Measurements from ENCODE around the gene KLK3.
A peak's percentile ranks its signal among the peaks of the same experiment; 100 is the strongest.

Gene KLK3

DNA sequence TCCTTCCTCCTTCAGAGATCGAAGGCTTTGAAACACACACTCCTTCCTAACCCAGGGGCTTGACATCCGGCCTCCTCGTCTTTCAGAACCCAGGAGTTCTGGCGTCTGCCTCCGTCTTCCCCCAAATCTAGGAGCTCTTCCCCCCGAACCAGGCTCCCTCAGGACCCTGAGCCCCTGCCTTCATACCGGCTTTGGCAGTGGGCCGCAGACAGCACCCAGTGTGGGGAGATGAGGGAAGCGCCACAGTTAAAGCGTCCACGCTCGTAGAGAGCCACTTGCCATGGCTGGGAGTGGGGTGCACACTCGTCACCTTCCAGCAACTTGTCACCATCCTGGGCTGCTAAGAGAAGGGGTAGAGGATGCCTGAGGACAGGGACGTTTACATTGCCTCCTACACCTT is 27.2 kb upstream of the KLK3 start:
- Histone ChIP-seq H3K9ac (no peak overlapping the region), H3K27ac (no peak overlapping the region), H3K36me3 (no peaks in the 10 kb centered on the region), H3K9me3 (replicated peaks in 1 of 11) (peaks cover 8 to 16% (median 12%) of the 10 kb centered on the region in 11 experiments; a peak in 20 of 22 replicates), H3K4me2 (no peak overlapping the region), H3K4me1 (peaks cover 15 to 33% (median 21%) of the 10 kb centered on the region in 10 experiments; a peak in 19 of 20 replicates), H4K20me1 (no peaks in the 10 kb centered on the region), H3K27me3 (no peaks in the 10 kb centered on the region), H3K4me3 (no peak overlapping the region)
- no peak for TF ChIP-seq Cebpa-rat (IDR thresholded peaks at IDR 0.05)

DNA sequence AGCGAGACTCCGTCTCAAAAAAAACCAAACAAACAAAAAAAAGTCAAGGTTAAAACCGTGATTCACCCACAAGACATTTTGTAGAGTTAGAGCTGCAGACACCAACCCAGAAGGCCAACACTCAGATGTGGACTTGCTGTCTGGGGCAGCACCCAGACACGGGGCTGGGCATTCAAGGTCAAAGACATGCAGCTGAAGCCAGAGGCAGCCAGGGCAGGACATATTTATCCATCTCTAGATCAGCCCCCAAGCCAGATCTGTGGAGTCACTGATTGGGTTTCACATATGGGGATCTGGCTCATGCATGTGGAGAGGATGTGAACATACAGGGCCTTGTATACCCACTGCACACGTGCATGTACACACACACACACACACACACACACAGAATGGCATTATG is 24.9 kb upstream of the KLK3 start:
- no peak for TF ChIP-seq Cebpa-rat (IDR thresholded peaks at IDR 0.05)
- Histone ChIP-seq H3K36me3 (no peaks in the 10 kb centered on the region), H3K27ac (no peak overlapping the region), H3K4me3 (no peak overlapping the region), H3K9me3 (replicated peaks in 1 of 11) (peaks cover 8 to 16% (median 12%) of the 10 kb centered on the region in 11 experiments; a peak in 20 of 22 replicates), H4K20me1 (no peaks in the 10 kb centered on the region), H3K9ac (no peak overlapping the region), H3K27me3 (peaks cover 0 to 2% (median 0%) of the 10 kb centered on the region in 11 experiments; a peak in 3 of 22 replicates), H3K4me2 (peak overlapping the region in 4 of 11 experiments; percentile 1 to 30 (median 18); a peak in 4 of 22 replicates), H3K4me1 (peaks cover 0 to 18% (median 3%) of the 10 kb centered on the region in 10 experiments; a peak in 13 of 20 replicates)

DNA sequence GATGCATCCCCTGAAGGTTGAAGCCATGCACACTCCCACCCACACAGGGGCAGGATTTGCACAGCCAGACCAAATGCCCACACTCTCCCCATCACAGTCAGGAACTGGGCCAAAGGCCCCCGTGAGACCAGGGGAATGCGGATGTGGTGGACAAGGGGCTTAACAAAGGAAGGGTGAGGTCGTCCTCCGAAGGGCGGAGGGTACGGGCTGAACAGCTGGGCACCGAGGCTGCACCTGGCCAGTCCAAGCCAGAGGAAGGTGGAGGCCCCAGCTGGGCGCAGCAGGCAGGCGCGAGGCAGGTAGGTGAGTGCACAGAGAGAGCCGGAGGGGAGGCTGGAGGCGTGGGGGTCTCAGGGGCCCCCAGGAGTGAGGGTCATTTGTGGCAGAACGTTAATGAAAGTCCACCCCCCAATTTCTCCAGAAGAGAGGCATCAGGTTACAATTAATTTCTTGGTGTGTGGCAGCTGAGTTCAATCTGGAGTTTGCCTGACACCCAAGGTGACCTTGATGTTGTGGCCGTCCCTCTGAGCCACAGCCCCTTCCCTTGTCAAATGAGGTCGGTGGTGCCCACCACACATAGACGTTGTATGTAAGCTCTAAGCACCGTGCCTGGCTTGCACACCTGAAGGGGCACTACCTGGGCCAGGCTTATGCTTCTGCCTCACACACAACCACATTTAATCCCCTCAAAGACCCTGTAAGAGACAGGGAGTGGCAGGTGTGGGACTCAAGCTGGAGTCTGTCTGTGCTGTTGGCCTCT is 24.3 kb upstream of the KLK3 start:
- Histone ChIP-seq H3K27ac (no peak overlapping the region), H4K20me1 (no peaks in the 10 kb centered on the region), H3K4me2 (peak overlapping the region in 5 of 11 experiments; percentile 1 to 34 (median 21); a peak in 5 of 22 replicates), H3K4me3 (no peak overlapping the region), H3K4me1 (peaks cover 5 to 24% (median 10%) of the 10 kb centered on the region in 10 experiments; a peak in 19 of 20 replicates), H3K27me3 (peaks cover 0 to 8% (median 0%) of the 10 kb centered on the region in 11 experiments; a peak in 4 of 22 replicates), H3K36me3 (no peaks in the 10 kb centered on the region), H3K9me3 (replicated peaks in 1 of 11) (peaks cover 8 to 16% (median 12%) of the 10 kb centered on the region in 11 experiments; a peak in 20 of 22 replicates), H3K9ac (no peak overlapping the region)
- no peak for TF ChIP-seq Cebpa-rat (IDR thresholded peaks at IDR 0.05)

DNA sequence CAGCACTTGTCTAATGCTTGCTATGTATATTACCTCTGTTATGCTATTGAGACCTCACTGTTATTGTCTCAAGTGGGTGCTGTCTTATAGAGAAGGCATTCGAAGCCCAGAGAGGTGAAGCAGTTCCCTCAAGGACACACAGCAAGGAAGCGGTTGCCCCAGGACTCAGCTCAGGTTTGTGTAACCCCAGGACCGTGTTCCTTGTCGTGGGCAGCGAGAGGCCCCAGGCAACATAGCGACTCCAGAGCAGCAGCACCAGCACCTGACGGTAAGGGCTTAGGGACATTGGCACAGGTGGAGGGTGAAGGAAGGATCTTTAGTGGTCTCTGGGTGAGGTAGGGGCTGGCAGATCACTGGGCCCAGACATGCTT is 23.7 kb upstream of the KLK3 start:
- Histone ChIP-seq H3K36me3 (no peaks in the 10 kb centered on the region), H3K27ac (no peak overlapping the region), H3K9ac (no peak overlapping the region), H3K4me3 (no peak overlapping the region), H3K27me3 (peaks cover 0 to 8% (median 0%) of the 10 kb centered on the region in 11 experiments; a peak in 5 of 22 replicates), H3K4me1 (peaks cover 7 to 24% (median 13%) of the 10 kb centered on the region in 10 experiments; a peak in 19 of 20 replicates), H3K4me2 (no peak overlapping the region), H3K9me3 (replicated peaks in 1 of 11) (peaks cover 8 to 15% (median 12%) of the 10 kb centered on the region in 11 experiments; a peak in 20 of 22 replicates), H4K20me1 (no peaks in the 10 kb centered on the region)
- no peak for TF ChIP-seq Cebpa-rat (IDR thresholded peaks at IDR 0.05)

DNA sequence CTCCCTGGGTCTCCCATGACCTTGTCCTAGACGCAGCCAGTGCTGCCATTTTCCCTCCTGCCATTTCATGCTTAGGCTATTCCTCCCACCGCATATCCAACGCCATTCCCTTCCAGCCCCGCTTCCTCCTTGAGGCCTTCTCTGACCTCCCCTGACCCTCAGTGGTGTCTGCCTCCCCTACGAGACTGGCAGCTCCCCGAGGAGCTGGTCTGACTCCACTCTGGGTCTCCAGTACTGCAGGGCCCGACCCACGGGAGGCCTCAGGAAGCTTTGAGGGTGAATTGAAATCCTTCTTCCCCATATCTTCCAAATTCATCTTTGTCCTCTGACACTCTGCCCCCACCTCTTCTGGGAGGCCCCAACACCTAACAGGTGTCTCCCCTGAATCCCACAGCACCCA is 22.0 kb upstream of the KLK3 start:
- H3K36me3 ChIP-seq = no peaks in the 10 kb centered on the region
- TF ChIP-seq Cebpa-rat (IDR thresholded peaks at IDR 0.05) = no peak
- H3K4me1 ChIP-seq = peaks cover 8 to 41% (median 27%) of the 10 kb centered on the region in 10 experiments; a peak in 19 of 20 replicates
- no peak overlapping the region for H3K4me2 ChIP-seq
- H4K20me1 ChIP-seq = no peaks in the 10 kb centered on the region
- no peaks in the 10 kb centered on the region for H3K9me3 ChIP-seq (replicated peaks in 1 of 11)
- no peak overlapping the region for H3K27ac ChIP-seq
- H3K4me3 ChIP-seq = no peak overlapping the region
- peaks cover 0 to 19% (median 0%) of the 10 kb centered on the region in 11 experiments; a peak in 8 of 22 replicates for H3K27me3 ChIP-seq
- no peak overlapping the region for H3K9ac ChIP-seq

DNA sequence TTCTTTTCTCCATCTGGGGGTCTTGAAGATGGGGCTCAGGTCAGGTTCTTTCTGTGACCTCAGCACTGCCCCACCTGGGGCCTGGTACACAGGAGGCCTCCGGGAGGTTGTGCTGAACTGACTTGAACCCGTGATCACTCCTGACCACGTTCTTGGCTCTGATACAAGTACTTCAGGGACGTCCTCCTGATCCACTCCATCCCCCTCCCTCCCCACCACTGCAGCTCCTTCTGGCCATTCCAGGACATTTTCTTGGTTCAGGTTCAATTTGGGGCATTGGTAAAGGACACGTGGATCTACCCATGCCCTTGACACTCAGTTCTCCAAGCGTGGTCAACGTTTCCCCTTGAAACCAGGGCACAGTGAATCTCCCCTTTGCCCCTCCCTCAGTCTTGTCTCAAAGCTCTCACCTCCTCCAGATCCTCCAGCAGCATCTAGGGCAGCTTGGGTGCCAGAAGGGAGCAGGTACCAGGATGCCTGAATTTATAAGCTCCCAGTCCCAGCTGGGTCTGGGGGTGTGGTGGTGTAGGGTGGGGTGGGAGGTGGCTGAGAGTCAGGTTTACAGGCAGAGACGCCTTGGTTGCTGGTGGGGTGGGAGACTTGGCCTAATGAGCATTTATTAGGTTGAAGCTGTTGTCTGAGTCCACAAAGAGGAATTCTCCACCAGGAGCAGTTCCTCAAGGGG is 21.5 kb upstream of the KLK3 start, which contains the start of gene KLK15:
TSS of gene KLK15 (minus strand) at position 458 of the 685 bp plus-strand sequence. CDS start 2,082 bp downstream, outside the sequence.
- Histone ChIP-seq H3K9me3 (replicated peaks in 1 of 11) (no peaks in the 10 kb centered on the region), H3K9ac (no peak within 1 kb of the TSS), H3K4me3 (no peak within 1 kb of the TSS)

DNA sequence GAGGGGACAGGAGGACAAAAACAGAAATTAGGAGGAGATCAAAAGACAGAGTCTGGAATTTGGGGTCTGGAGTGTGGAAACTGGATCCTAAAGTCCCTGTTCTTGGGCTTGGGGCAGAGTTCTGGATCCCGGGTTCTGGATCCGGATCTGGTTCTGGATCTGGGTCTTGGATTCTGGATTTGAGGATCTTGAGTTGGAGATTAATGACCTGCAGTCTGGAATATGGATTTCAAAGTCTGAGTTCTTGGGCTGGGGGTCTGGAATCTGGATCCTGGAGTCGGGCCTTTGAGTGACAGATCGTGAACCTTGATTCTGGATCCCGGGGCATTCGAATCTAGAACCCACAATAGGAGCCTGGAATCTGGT is 20.9 kb upstream of the KLK3 start:
- H3K9ac ChIP-seq = no peak overlapping the region
- H3K4me1 ChIP-seq = peaks cover 8 to 50% (median 36%) of the 10 kb centered on the region in 10 experiments; a peak in 19 of 20 replicates
- H3K9me3 ChIP-seq (replicated peaks in 1 of 11) = no peaks in the 10 kb centered on the region
- H3K27ac ChIP-seq = no peak overlapping the region
- no peaks in the 10 kb centered on the region for H3K36me3 ChIP-seq
- H4K20me1 ChIP-seq = no peaks in the 10 kb centered on the region
- H3K4me2 ChIP-seq = no peak overlapping the region
- H3K27me3 ChIP-seq = peaks cover 0 to 19% (median 0%) of the 10 kb centered on the region in 11 experiments; a peak in 8 of 22 replicates
- H3K4me3 ChIP-seq = no peak overlapping the region
- no peak for TF ChIP-seq Cebpa-rat (IDR thresholded peaks at IDR 0.05)

More for the DNA sequence above, 21.5 kb upstream of the KLK3 start, which contains the start of gene KLK15:
- peaks cover 8 to 46% (median 32%) of the 10 kb centered on the region in 10 experiments; a peak in 19 of 20 replicates for H3K4me1 ChIP-seq
- no peaks in the 10 kb centered on the region for H3K36me3 ChIP-seq
- H3K27me3 ChIP-seq = peaks cover 0 to 19% (median 0%) of the 10 kb centered on the region in 11 experiments; a peak in 8 of 22 replicates
- no peak within 1 kb of the TSS for H3K27ac ChIP-seq
- H3K4me2 ChIP-seq = 0 out of 22 replicates have a peak within 1 kb of the TSS, but pooled peaks of 1 of the 11 experiments have one; percentile 98
- H4K20me1 ChIP-seq = no peaks in the 10 kb centered on the region
- no peak for TF ChIP-seq Cebpa-rat (IDR thresholded peaks at IDR 0.05)

DNA sequence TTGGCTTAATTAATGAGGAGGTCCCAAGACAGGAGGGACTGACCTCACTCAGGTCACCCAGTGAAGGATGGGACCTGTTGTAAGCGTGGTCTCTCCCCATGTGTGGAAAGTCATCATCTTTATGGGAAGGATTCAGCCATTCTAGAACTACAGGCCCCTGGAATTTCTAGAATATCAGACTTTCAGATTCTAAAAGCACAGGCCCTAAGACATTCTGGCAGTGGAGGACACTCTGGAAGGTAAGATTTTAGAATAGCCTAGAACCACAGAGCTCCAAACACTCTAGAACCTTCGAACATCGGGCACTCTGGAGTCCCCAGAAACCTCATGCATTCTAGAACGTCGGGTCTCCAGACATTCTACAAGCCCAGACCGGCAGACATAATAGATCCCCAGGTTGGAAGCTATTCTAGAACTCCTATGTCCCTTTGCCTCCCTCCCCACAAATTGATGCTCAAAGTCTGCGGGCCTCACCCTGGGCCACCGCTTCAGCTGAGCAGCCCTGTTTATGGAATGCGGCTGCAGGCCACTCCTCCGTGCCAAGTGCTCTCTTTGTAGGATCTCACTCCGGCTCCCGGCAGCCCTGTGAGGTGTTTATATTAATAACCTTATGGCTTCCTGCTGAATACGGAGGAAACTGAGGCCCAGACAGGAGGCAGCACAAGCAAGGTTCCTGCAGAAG is 19.5 kb upstream of the KLK3 start:
- peak overlapping the region; percentile 74 to 99 (median 96) for H3K4me2 ChIP-seq
- no peak for TF ChIP-seq Cebpa-rat (IDR thresholded peaks at IDR 0.05)
- H3K27me3 ChIP-seq = peaks cover 0 to 19% (median 0%) of the 10 kb centered on the region in 11 experiments; a peak in 8 of 22 replicates
- peak overlapping the region; percentile 64 to 79 (median 75) for H3K9ac ChIP-seq
- H3K4me1 ChIP-seq = peaks cover 8 to 42% (median 35%) of the 10 kb centered on the region in 10 experiments; a peak in 19 of 20 replicates
- H3K4me3 ChIP-seq = peak overlapping the region; percentile 64 to 79 (median 72)
- no peaks in the 10 kb centered on the region for H3K36me3 ChIP-seq
- H3K9me3 ChIP-seq (replicated peaks in 1 of 11) = no peaks in the 10 kb centered on the region
- H4K20me1 ChIP-seq = no peaks in the 10 kb centered on the region
- peak overlapping the region in 8 of 11 experiments; percentile 18 to 48 (median 38); a peak in 8 of 22 replicates for H3K27ac ChIP-seq

All from BLaER1 treated with 17β-estradiol and CSF1 and Interleukin-3, amounts not matched to agents 10 nM and 100 nM (cell line).